ENCODE measurements around the gene YOD1. TPM values are rescaled to one million over a fixed set of nuclear protein-coding genes. Genes with fewer than 3 reads are reported as not detected.
A peak's percentile ranks its signal among the peaks of the same experiment; 100 is the strongest.

The YOD1 gene
- total and polyA plus RNA-seq, 4 donors: 3.4 to 34.4 (median 5.4) TPM

DNA sequence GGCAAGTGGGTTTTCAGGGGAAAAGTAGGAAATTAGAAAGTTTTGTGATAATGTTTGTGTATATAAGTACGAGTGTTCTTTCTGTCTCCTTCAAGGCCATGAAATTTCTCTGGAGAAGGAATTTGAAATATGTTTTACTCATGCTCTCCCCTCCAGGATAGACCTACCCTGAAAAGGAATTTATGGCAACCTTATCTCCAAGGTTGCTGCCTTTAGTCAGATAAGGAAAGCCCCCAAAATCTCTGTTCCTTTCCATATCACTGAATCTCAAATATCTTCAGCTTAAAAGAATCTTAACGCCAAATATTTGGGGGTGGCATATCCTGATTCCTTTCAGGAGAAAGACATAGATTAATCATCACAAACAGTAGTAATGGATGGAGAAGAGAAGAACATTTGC, 37.2 kb upstream of the YOD1 start:
- no peak for ATAC-seq (ENCODE audit: insufficient read depth, low FRiP score)
- TF ChIP-seq, protein P1, sequence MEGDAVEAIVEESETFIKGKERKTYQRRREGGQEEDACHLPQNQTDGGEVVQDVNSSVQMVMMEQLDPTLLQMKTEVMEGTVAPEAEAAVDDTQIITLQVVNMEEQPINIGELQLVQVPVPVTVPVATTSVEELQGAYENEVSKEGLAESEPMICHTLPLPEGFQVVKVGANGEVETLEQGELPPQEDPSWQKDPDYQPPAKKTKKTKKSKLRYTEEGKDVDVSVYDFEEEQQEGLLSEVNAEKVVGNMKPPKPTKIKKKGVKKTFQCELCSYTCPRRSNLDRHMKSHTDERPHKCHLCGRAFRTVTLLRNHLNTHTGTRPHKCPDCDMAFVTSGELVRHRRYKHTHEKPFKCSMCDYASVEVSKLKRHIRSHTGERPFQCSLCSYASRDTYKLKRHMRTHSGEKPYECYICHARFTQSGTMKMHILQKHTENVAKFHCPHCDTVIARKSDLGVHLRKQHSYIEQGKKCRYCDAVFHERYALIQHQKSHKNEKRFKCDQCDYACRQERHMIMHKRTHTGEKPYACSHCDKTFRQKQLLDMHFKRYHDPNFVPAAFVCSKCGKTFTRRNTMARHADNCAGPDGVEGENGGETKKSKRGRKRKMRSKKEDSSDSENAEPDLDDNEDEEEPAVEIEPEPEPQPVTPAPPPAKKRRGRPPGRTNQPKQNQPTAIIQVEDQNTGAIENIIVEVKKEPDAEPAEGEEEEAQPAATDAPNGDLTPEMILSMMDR (IDR thresholded peaks at IDR 0.05; ENCODE audit: control extremely low read depth, extremely low read depth): no peak
- H3K4me3 ChIP-seq: no peak overlapping the region
- no peak overlapping the region for H3K9ac ChIP-seq (ENCODE audit: insufficient read depth in 1 of 2, low read length in 2 of 2)
- no peaks in the 10 kb centered on the region for H3K27me3 ChIP-seq (ENCODE audit: control insufficient read depth in 3 of 3, insufficient read depth in 3 of 3, low read length in 2 of 3)
- peaks cover 0 to 10% (median 0%) of the 10 kb centered on the region in 5 donors for H3K4me1 ChIP-seq (ENCODE audit: control insufficient read depth in 5 of 5, insufficient read depth in 5 of 5, low read length in 5 of 5)
- 65 to 82% methylated on average over 2 of the region's 2 CpGs for WGBS, 2 donors
- no peak for DNase-seq
- no peak overlapping the region for H3K27ac ChIP-seq (ENCODE audit: low read depth in 1 of 2, low read length in 1 of 2)
- H3K9me3 ChIP-seq (ENCODE audit: control insufficient read depth in 4 of 4, insufficient read depth in 3 of 4, low read length in 3 of 4): peaks cover 0 to 2% (median 0%) of the 10 kb centered on the region in 4 donors
- no peaks in the 10 kb centered on the region for H3K36me3 ChIP-seq (ENCODE audit: control insufficient read depth in 4 of 4, insufficient read depth in 4 of 4, low read length in 4 of 4)

DNA sequence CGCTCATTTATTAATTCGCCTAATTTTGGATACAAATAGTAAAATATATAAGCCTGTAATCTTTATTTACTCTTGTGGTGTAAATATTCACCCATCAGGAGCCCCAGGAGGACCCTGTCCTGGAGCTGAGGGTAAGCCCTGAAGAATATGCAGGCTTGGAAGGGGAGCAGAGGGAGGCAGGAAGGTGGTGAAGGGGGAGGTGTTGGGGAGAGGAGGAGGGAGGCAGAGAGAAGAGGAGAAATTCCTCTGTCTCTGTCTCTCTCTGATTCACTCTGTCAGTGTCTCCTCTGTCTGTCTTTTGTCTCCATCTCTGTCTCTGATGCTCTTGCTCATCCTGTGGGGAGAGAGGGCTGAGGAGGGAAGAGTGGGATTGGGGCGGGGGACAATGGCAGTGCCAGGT, 34.9 kb upstream of the YOD1 start:
- no peak overlapping the region for H3K4me3 ChIP-seq
- H3K9me3 ChIP-seq (ENCODE audit: control insufficient read depth in 4 of 4, insufficient read depth in 3 of 4, low read length in 3 of 4): peaks cover 0 to 2% (median 0%) of the 10 kb centered on the region in 4 donors
- H3K27ac ChIP-seq (ENCODE audit: low read depth in 1 of 2, low read length in 1 of 2): peak overlapping the region in 1 of 2 donors; percentile 26
- H3K4me1 ChIP-seq (ENCODE audit: control insufficient read depth in 5 of 5, insufficient read depth in 5 of 5, low read length in 5 of 5): peaks cover 0 to 10% (median 0%) of the 10 kb centered on the region in 5 donors
- 65 to 87% methylated on average over 3 of the region's 3 CpGs for WGBS, 2 donors
- no peak overlapping the region for H3K9ac ChIP-seq (ENCODE audit: insufficient read depth in 1 of 2, low read length in 2 of 2)
- H3K27me3 ChIP-seq (ENCODE audit: control insufficient read depth in 3 of 3, insufficient read depth in 3 of 3, low read length in 2 of 3): no peaks in the 10 kb centered on the region
- TF ChIP-seq, protein P1 (IDR thresholded peaks at IDR 0.05; ENCODE audit: control extremely low read depth, extremely low read depth): no peak
- DNase-seq (no peak), ATAC-seq (ENCODE audit: insufficient read depth, low FRiP score) (no peak)
- no peaks in the 10 kb centered on the region for H3K36me3 ChIP-seq (ENCODE audit: control insufficient read depth in 4 of 4, insufficient read depth in 4 of 4, low read length in 4 of 4)

DNA sequence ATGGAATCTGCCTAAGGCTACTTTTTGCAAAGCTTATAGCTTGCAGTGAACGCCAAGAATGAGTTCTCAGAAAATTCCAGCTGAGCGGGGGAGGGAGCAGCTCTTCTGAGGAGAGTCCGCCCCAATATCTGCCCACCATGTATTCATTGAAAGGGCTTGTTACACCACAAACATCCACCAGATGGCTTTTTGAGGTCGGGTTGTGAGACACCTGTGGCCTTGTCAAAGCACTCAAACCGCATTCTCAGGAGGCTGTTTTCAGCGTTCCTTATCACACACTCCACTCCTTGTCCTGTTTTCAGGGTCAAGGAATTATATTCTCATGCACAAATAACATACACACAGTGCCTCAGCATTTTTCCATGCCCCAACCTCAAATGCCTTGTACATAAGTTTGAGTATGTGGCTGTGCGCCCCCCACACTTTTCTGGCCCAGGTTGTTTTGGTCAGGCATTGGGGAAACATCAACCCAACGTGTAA, 33.7 kb upstream of the YOD1 start:
- WGBS, 2 donors: 24 to 29% methylated on average over 8 of the region's 8 CpGs
- TF ChIP-seq, protein P1 (IDR thresholded peaks at IDR 0.05; ENCODE audit: control extremely low read depth, extremely low read depth): peak; percentile 17
- Histone ChIP-seq H3K4me1 (ENCODE audit: control insufficient read depth in 5 of 5, insufficient read depth in 5 of 5, low read length in 5 of 5) (peaks cover 0 to 10% (median 0%) of the 10 kb centered on the region in 5 donors), H3K4me3 (no peak overlapping the region), H3K27ac (ENCODE audit: low read depth in 1 of 2, low read length in 1 of 2) (no peak overlapping the region), H3K9me3 (ENCODE audit: control insufficient read depth in 4 of 4, insufficient read depth in 3 of 4, low read length in 3 of 4) (peaks cover 0 to 2% (median 0%) of the 10 kb centered on the region in 4 donors), H3K36me3 (ENCODE audit: control insufficient read depth in 4 of 4, insufficient read depth in 4 of 4, low read length in 4 of 4) (no peaks in the 10 kb centered on the region), H3K9ac (ENCODE audit: insufficient read depth in 1 of 2, low read length in 2 of 2) (no peak overlapping the region), H3K27me3 (ENCODE audit: control insufficient read depth in 3 of 3, insufficient read depth in 3 of 3, low read length in 2 of 3) (no peaks in the 10 kb centered on the region)
- ATAC-seq (ENCODE audit: insufficient read depth, low FRiP score): no peak
- DNase-seq: peak; percentile 60 to 76 (median 62)

DNA sequence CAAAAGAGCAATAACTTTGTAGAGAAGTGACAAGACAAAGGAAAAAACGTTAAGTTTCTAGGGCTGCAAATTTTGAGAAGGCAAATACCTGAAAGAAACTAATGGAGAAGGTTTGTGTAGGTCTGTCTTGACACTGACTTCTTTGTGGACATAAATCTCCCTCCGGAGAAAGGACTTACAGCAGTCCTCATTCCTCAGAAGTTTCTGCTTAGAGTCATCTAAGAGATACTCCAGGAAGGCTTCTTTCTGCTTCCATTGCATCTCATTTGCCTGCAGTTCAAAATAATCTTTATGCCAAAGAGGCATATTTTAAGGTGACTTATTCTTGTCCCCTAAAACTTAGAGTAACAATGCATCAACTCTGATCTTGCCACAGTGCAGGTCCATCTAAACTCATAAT, 33.2 kb upstream of the YOD1 start:
- no peak overlapping the region for H3K9ac ChIP-seq (ENCODE audit: insufficient read depth in 1 of 2, low read length in 2 of 2)
- ATAC-seq (ENCODE audit: insufficient read depth, low FRiP score): no peak
- TF ChIP-seq, protein P1 (IDR thresholded peaks at IDR 0.05; ENCODE audit: control extremely low read depth, extremely low read depth): no peak
- peaks cover 0 to 3% (median 0%) of the 10 kb centered on the region in 4 donors for H3K36me3 ChIP-seq (ENCODE audit: control insufficient read depth in 4 of 4, insufficient read depth in 4 of 4, low read length in 4 of 4)
- H3K4me1 ChIP-seq (ENCODE audit: control insufficient read depth in 5 of 5, insufficient read depth in 5 of 5, low read length in 5 of 5): peaks cover 0 to 10% (median 0%) of the 10 kb centered on the region in 5 donors
- H3K27me3 ChIP-seq (ENCODE audit: control insufficient read depth in 3 of 3, insufficient read depth in 3 of 3, low read length in 2 of 3): no peaks in the 10 kb centered on the region
- no peak overlapping the region for H3K4me3 ChIP-seq
- peaks cover 0 to 2% (median 0%) of the 10 kb centered on the region in 4 donors for H3K9me3 ChIP-seq (ENCODE audit: control insufficient read depth in 4 of 4, insufficient read depth in 3 of 4, low read length in 3 of 4)
- DNase-seq: no peak
- WGBS, 2 donors: 63 to 73% methylated on average over 2 of the region's 2 CpGs
- no peak overlapping the region for H3K27ac ChIP-seq (ENCODE audit: low read depth in 1 of 2, low read length in 1 of 2)

Data from lung (tissue), 12 donors.